GM21737 (cell line): ENCODE data around the gene THBS3.
"Not testable (repeated sequence)": the region's sequence is repeated elsewhere in the genome, so short reads cannot be mapped to it uniquely, and the experiment has no call there.

Experiments
- ATAC-seq: cut with Tn5 transposase; IDR thresholded peaks from one replicate; pipeline ENCODE4 v1.9.1; 2021; ENCODE audit warnings: mild to moderate bottlenecking, moderate library complexity; ENCODE audit not compliant: unreplicated experiment

THBS3 gene

GRCh38 chr1:155163785-155164184, 43.9 kb downstream of the THBS3 start:
- not testable (repeated sequence) for ATAC-seq

GRCh38 chr1:155162631-155163030, 45.1 kb downstream of the THBS3 start:
- not testable (repeated sequence) for ATAC-seq

GRCh38 chr1:155160128-155160527, 47.6 kb downstream of the THBS3 start:
- ATAC-seq = no peak

- ATAC-seq = no peak
Observed at GRCh38 chr1:155158991-155159390, 48.7 kb downstream of the THBS3 start.

GRCh38 chr1:155155996-155156643, 51.6 kb downstream of the THBS3 start:
- ATAC-seq = not testable (repeated sequence)
